GM12878 (cell line): ENCODE data around the gene PGRMC2. TPM values are rescaled to one million over a fixed set of nuclear protein-coding genes. Genes with fewer than 3 reads are reported as not detected.

Experiments used
- ATAC-seq: fragments of 200-7000 bp; cut with Tn5 transposase; 3 replicates; pipeline ENCODE4 v1.9.1; 2020; ENCODE audit warnings: mild to moderate bottlenecking, moderate library complexity
- BruUV-seq: library from RNA; stranded (reverse); fragments of 400-500 nt; replicated peaks from 2 replicates; lab custom pipeline; 2021; lab: Mats Ljungman, UMichigan
- CTCF ChIA-PET: fragments of 300-600 bp; sonication (Branson Sonifier 250); formaldehyde crosslinking; extraction: SDS; loops from one replicate; lab custom pipeline; 2021; ENCODE audit warnings: inconsistent platforms; lab: Yijun Ruan, JAX
- POLR2A ChIA-PET: fragments of 350-600 bp; formaldehyde crosslinking; extraction: SDS; loops from one replicate; lab custom pipeline; 2021; ENCODE audit warnings: inconsistent platforms; lab: Charles Lee
- RAD21 ChIA-PET: fragments of 300-600 bp; sonication (Branson Sonifier 250); formaldehyde crosslinking; loops from one replicate; lab custom pipeline; 2023; ENCODE audit warnings: antibody characterized with exemption; ENCODE audit not compliant: unreplicated experiment; lab: Charles Lee
- SMC1A ChIA-PET: fragments of 300-600 bp; sonication (Branson Sonifier 250); formaldehyde crosslinking; loops from one replicate; lab custom pipeline; 2023; ENCODE audit not compliant: unreplicated experiment, uncharacterized antibody; lab: Charles Lee
- DNase-seq: peaks from one replicate; pipeline ENCODE4 v3.0.0-alpha.2; 2011; ENCODE audit warnings: low read depth, low spot score
- FAIRE-seq: peaks from 3 replicates; lab custom pipeline; 2011; peaks lifted over from hg19 to GRCh38; lab: Jason Lieb, UNC
- H2AFZ ChIP-seq: 2 replicates; pipeline ENCODE4 v1.6.0; 2011; ENCODE audit warnings: low read depth, low read length, control low read depth; ENCODE audit not compliant: control insufficient read depth
- H3K27ac ChIP-seq: 2 replicates; pipeline ENCODE4 v1.5.1; 2011; ENCODE audit warnings: control low read depth; ENCODE audit not compliant: control insufficient read depth, insufficient read depth
- H3K27me3 ChIP-seq, 2 experiments: replicated peaks in 1 of 2; 2 replicates each; pipeline versions ENCODE4 v1.6.0 to v1.6.1; 2011; ENCODE audit warnings: low read length in 1 of 2; ENCODE audit not compliant: control insufficient read depth in 2 of 2, insufficient read depth in 2 of 2
- H3K36me3 ChIP-seq, 2 experiments: 2 replicates each; pipeline ENCODE4 v1.5.1; 2011; ENCODE audit warnings: low read length in 1 of 2; ENCODE audit not compliant: control insufficient read depth in 2 of 2, insufficient read depth in 2 of 2
- H3K4me1 ChIP-seq: 2 replicates; pipeline ENCODE4 v1.6.1; 2011; ENCODE audit warnings: mild to moderate bottlenecking, low read length, moderate library complexity, mixed read lengths; ENCODE audit not compliant: control insufficient read depth, insufficient read depth
- H3K4me2 ChIP-seq: 2 replicates; pipeline ENCODE4 v1.6.0; 2011; ENCODE audit warnings: control low read depth; ENCODE audit not compliant: control insufficient read depth, insufficient read depth
- H3K4me3 ChIP-seq: fragments of 200-600 bp; sonication (generic); 2 replicates; pipeline ENCODE4 v1.5.1; 2016
- H3K79me2 ChIP-seq: 2 replicates; pipeline ENCODE4 v1.6.0; 2011; ENCODE audit warnings: low read length; ENCODE audit not compliant: control insufficient read depth, insufficient read depth
- H3K9ac ChIP-seq: 2 replicates; pipeline ENCODE4 v1.8.0; 2011; ENCODE audit warnings: low read length, control low read depth, mixed read lengths; ENCODE audit not compliant: control insufficient read depth, insufficient read depth
- H3K9me3 ChIP-seq: replicated peaks from 3 replicates; pipeline ENCODE4 v1.5.1; 2011; ENCODE audit warnings: mild to moderate bottlenecking, low read length; ENCODE audit not compliant: control insufficient read depth, insufficient read depth
- H4K20me1 ChIP-seq: 2 replicates; pipeline ENCODE4 v1.6.0; 2011; ENCODE audit not compliant: control insufficient read depth, insufficient read depth
- BACH1 ChIP-seq: fragments of 450-650 bp; IDR thresholded peaks from 2 replicates; pipeline ENCODE4 v1.6.1; 2017; ENCODE audit warnings: mild to moderate bottlenecking, borderline replicate concordance
- CREB1 ChIP-seq: IDR thresholded peaks from 2 replicates; pipeline ENCODE4 v1.6.1; 2012; ENCODE audit warnings: low read depth, mild to moderate bottlenecking, inconsistent platforms
- GATAD2B ChIP-seq: fragments of 450-650 bp; conservative IDR thresholded peaks from 2 replicates; pipeline ENCODE4 v1.6.1; 2017; ENCODE audit warnings: low read depth, mild to moderate bottlenecking, moderate library complexity
- IKZF2 ChIP-seq, 2 experiments: fragments of 450-650 bp; IDR thresholded peaks; 2 replicates each; pipeline ENCODE4 v1.6.1; 2017; ENCODE audit warnings: mild to moderate bottlenecking in 2 of 2, moderate library complexity in 2 of 2
- SIX5 ChIP-seq: IDR thresholded peaks from 2 replicates; pipeline ENCODE4 v1.6.1; 2011; ENCODE audit warnings: mild to moderate bottlenecking, low read depth, low read length, moderate library complexity; ENCODE audit not compliant: severe bottlenecking
- WGBS: methylation state at CpG from one replicate; pipeline ENCODE4 v1.1.6; 2016; ENCODE audit warnings: low lambda C conversion rate; ENCODE audit not compliant: insufficient replicate concordance, insufficient coverage; ENCODE audit errors: missing lambda C conversion rate; 5-methylcytosine and 5-hydroxymethylcytosine counted together
- in situ Hi-C: fragments of 300-500 bp; cut with MboI; formaldehyde crosslinking; loops from 9 replicates; pipeline ENCODE4 v1.14.3; 2018; ENCODE audit warnings: mixed read lengths
- intact Hi-C: fragments of 100-400 bp; cut with micrococcal nuclease; formaldehyde crosslinking; loops from one replicate; pipeline ENCODE4 v1.14.2; 2022; ENCODE audit not compliant: unreplicated experiment
- polyA plus RNA-seq, 11 experiments: library from polyadenylated mRNA; depleted of rRNA in 4 of 11; unstranded in 6 of 11; stranded (reverse) in 5 of 11; fragments of >200 nt; fragmentation: Nextera tagmentation in 4 of 11; fragmentation: Illumina TruSeq in 1 of 11; extraction: Ambion mirVana in 4 of 11; extraction: Trizol in 1 of 11; gene quantifications; 1 replicate in 1 of 11; 2 replicates in 10 of 11; pipeline versions ENCODE4 v1.2.1 to v1.2.3, GENCODE V29; 2011 to 2016; ENCODE audit warnings: inconsistent platforms in 2 of 11, missing spikeins in 2 of 11, low read depth in 1 of 11
- total RNA-seq, 4 experiments: library from RNA; depleted of rRNA in 3 of 4; stranded (reverse); fragments of >200 nt in 3 of 4; fragmentation: Illumina TruSeq in 1 of 4; extraction: Trizol in 1 of 4; gene quantifications; 2 replicates each; pipeline versions ENCODE4 v1.2.1 to v1.2.3, GENCODE V29; 2013 to 2021
- TF ChIP-seq, protein P1 (sequence below): IDR thresholded peaks from 2 replicates; pipeline ENCODE4 v1.6.1; 2011; ENCODE audit warnings: borderline replicate concordance, low read depth, mild to moderate bottlenecking, moderate library complexity, mixed read lengths, low read length; ENCODE audit not compliant: insufficient read depth; ENCODE audit errors: extremely low read length
- TF ChIP-seq, protein P2 (sequence below): fragments of 150-350 bp; IDR thresholded peaks from 2 replicates; pipeline ENCODE4 v1.6.1; 2016; ENCODE audit warnings: low read depth, low read length

PGRMC2 gene
- total and polyA plus RNA-seq, 10 of the 15 experiments (the other 5 are each of a cell fraction or from before 2014, with no cell fraction given) = 6.3 to 38.4 (median 12.0) TPM

DNA sequence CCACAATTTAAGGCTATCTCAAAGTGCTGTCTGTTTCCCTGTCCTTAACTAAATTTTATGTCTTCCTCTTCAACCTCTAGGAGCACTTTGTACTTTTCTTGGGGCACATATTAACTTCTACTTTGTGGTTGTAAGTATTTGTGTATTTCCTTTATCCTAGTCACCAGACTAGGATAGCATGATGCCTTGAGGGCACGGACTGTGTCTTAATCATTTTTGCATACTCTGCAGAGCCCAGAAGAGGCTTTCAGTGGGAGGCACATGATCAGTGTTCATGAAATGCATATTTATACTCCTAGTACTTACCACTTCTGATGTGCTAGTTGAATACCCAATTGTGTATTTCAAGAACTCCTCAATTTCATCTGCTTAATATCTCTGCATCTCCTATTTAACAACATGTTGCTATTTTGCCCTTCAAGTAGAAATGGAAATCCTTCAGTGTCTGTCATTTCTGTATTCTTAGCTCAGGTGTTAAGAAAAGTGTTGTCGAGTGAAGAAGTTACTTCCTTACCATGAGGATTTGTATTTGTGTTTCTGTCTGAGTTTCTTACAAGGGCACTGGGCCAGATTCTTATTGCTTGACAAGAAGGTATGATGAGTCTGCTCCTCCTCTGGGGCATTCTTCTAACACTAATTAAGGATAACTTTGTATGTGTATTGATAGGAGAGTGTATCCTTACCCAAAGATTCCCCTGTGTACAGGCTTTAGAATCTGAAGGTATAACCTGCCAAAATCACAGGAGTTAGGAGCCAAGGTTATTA lies 28.3 kb upstream of the PGRMC2 start:
- Histone ChIP-seq H3K4me3 (no peak overlapping the region), H3K27ac (no peak overlapping the region), H3K36me3 (peaks cover 0 to 2% of the 10 kb centered on the region in 2 experiments; a peak in 1 of 4 replicates), H3K4me1 (no peaks in the 10 kb centered on the region), H4K20me1 (no peaks in the 10 kb centered on the region), H3K9me3 (no peaks in the 10 kb centered on the region), H3K4me2 (no peak overlapping the region), H3K27me3 (no peaks in the 10 kb centered on the region), H2AFZ (no peak overlapping the region), H3K79me2 (no peaks in the 10 kb centered on the region), H3K9ac (no peak overlapping the region)
- ChIA-PET SMC1A (no interaction called here), RAD21 (no interaction called here), POLR2A (no interaction called here), CTCF (interaction anchor here (0.6 to 1.0 kb wide), 2 partner anchors 21 to 125 kb away, joined by 3 to 4 read pairs; no protein-coding TSS in a partner anchor)
- ATAC-seq = no peak
- no TSS peak for BruUV-seq
- TF ChIP-seq CREB1 (no peak), GATAD2B (no peak), IKZF2 (IDR thresholded peaks at IDR 0.05) (no peak), BACH1 (no peak), SIX5 (no peak)
- TF ChIP-seq, protein P1, sequence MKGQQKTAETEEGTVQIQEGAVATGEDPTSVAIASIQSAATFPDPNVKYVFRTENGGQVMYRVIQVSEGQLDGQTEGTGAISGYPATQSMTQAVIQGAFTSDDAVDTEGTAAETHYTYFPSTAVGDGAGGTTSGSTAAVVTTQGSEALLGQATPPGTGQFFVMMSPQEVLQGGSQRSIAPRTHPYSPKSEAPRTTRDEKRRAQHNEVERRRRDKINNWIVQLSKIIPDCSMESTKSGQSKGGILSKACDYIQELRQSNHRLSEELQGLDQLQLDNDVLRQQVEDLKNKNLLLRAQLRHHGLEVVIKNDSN = no peak
- TF ChIP-seq, protein P2, sequence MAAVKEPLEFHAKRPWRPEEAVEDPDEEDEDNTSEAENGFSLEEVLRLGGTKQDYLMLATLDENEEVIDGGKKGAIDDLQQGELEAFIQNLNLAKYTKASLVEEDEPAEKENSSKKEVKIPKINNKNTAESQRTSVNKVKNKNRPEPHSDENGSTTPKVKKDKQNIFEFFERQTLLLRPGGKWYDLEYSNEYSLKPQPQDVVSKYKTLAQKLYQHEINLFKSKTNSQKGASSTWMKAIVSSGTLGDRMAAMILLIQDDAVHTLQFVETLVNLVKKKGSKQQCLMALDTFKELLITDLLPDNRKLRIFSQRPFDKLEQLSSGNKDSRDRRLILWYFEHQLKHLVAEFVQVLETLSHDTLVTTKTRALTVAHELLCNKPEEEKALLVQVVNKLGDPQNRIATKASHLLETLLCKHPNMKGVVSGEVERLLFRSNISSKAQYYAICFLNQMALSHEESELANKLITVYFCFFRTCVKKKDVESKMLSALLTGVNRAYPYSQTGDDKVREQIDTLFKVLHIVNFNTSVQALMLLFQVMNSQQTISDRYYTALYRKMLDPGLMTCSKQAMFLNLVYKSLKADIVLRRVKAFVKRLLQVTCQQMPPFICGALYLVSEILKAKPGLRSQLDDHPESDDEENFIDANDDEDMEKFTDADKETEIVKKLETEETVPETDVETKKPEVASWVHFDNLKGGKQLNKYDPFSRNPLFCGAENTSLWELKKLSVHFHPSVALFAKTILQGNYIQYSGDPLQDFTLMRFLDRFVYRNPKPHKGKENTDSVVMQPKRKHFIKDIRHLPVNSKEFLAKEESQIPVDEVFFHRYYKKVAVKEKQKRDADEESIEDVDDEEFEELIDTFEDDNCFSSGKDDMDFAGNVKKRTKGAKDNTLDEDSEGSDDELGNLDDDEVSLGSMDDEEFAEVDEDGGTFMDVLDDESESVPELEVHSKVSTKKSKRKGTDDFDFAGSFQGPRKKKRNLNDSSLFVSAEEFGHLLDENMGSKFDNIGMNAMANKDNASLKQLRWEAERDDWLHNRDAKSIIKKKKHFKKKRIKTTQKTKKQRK = no peak
- intact Hi-C loops = no loop called here
- FAIRE-seq = no peak
- no peak for DNase-seq
- WGBS = 48% methylated on average over 2 of the region's 2 CpGs
- in situ Hi-C loops = no loop called here
